Brain pericyte (primary cell): ENCODE data around the gene LRRC32.

Experiments
- DNase-seq: peaks from one replicate; pipeline ENCODE4 v3.0.0-alpha.2; 2012; ENCODE audit warnings: low read depth, low spot score

The LRRC32 gene

DNA sequence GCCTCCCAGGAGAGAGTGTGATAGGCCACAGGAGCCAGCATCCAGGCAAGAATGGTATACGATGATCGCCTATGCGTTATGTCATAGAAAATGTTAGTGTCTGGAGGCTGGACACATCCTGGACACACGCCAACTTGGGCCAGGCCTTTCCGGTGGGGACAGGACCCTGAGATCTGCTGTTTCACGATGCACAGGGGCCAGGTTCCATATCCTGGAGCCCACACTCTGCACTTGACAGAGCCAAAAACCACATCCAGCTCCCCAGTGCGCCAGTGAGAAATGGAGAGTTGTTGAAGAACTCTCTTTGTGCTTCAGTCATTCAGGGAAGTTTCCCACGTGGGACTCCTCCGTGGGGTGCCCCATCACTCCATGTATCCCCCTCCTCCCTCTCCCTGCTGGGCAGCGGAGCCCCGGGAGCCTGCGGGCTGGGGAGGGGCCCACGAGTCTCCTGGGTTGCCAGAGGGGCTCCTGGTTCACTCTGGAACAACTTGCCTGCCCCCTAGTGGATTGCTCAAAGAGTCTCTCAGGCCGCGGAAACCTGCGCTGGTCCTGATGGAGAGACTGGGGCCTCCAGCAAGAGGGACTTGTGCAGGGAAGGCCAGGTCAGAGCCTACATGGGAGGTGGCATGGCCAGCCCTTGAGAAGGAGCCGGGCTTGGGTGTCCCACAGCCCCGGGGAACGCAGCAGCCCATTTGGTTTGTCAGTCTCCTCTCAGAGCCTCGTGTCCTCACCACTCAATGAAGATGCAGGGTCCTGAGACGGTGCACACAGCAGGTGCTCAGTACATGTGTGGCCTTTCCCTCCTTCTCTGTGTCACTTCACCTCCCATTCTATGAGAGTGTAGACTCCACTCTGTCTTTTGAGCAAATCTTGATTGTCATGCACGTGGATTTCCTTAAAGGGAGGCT, 10.2 kb upstream of the LRRC32 start:
- DNase-seq: no peak

DNA sequence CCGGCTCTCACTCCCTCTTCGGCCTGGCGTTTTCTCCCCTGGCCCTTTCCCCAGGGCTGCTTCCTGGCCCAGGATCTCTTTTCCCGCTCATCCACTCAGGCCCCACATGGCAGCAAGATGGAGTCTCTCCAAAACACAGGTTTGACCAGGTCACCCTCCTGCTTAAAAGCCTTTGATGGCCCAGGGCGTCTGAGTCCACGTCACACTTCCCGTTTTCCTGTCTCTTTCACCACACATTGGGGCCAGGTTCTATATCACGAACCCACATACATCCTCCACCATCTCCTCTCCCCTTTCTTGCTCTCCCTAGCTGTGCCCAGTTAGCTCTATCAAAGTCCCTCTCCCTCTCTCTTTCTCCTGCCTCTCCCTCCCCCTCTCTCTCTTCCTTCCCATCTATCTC, 7.8 kb upstream of the LRRC32 start:
- no peak for DNase-seq

- DNase-seq: no peak
Measured at GRCh38 chr11:76677458-76677765, 6.9 kb upstream of the LRRC32 start.

DNA sequence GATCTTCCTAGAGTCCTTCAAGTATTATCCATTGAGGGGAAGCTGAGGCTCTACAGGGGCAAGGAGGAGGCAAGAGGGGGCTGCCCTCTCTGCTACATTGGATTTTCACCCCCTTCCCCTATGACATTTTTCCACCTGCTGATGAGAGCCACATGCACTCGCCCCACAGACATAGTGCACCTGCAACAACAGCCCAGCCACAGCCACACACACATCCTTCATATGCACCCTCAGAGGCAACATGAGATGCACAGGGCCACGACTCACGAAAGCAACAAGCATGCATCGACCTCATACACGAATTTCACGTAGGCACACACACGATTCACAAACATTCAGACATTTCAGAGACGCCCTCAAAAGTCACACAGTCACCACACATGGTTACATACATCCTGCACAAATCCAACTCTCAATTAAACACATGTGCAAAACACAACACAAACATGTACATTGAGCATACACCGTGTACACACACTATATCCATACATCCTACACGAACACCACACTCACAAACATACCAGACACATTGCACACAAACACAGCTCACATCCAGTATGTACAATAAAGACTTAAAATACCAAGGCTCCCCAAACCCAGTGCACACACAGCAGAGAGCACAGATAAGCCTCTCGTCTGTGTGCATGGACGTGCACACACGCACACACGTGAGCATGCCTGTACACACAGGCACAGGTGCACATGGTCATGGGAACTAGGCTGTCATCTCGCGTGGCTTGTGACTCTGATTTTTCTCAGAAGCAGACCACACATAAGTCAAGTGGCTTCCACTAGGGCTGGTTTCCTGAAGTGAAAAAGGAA, 6.3 kb upstream of the LRRC32 start:
- no peak for DNase-seq

GRCh38 chr11:76674517-76675400, 4.2 kb upstream of the LRRC32 start:
- no peak for DNase-seq

- DNase-seq: no peak
Measured at GRCh38 chr11:76673176-76674142, 2.9 kb upstream of the LRRC32 start.

DNA sequence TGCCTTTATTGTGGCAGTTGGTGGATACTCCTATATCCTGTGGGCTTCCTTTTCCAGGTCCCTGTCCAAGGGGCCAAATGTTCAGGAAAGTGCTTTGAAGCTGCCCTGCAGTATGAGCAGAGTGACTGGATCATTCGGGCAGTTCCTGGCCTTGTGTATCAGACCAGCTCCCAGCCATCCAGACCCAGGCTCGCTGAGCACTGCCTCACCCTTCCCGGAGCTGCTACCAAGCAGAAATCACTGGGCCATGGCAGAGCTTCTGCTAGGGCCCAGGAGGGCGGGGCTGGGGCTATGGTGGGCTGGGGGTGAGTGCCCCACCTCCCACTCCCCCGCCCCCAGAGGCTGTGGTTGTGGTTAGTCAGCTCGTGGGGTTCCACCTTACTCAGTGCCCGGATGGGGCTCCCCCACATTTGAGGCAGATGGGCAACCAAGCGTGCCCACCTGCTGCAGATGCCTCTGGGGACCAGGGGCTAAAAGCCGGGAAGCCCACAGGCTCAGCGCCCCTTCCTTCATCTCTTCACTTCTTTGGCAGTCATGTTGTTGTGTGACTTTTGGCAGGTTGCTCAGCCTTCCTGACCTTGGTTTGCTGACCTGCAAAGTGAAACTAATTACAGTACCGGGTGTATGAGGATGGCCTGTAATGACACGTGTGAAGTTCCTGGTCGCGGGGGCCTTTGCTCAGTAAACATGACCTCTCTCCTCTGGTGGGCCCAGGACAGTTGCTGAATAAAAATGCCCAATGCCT, 2.1 kb upstream of the LRRC32 start:
- DNase-seq: no peak

GRCh38 chr11:76671626-76672309, 1.2 kb upstream of the LRRC32 start:
- DNase-seq: no peak

DNA sequence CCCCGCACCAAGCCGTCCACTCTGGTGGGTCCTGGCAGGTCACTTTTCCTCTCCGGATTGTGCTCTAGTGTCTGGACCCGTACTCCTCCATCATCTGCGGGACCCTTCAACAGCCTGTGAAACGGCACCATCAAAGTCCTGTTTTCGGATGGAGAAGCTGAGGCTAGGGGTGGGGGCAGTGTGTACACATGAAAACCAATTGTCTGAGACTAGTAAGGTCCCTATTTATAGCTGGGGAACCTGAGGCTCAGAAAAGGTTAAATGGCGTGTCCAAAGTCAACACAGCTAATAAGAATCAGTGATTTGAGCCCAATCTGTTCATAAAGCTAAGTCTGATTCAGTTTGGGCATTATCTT, 668 bp upstream of the LRRC32 start:
- no peak for DNase-seq

DNA sequence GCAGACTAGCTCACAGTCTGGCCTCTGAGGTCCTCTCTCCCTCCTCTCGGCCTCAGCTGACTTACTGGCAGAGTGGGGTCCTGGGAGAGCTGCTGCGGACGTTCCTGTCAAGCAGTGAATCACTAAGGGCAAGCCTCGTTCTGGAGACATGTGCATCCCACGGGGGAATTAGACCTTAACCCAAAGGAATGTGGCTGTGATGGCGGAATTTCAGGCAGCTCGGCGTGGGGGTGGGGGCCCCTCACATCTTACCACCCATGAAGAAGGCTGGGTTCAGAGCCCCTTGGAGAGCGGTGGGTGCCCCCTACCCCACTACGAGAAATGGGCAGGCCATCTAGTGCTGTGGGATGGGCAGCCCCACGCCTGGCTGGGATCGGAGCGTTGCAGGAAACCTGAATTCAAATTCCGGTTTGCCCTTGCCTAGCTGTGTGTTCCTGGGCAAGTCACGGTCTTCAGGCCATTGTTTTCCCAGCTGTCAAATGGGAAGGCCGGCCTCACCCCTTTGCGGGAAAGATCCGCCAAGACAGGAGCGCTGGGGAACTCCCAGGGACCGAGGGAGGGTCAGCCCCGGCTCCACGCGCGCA, 554 bp downstream of the LRRC32 start:
- no peak for DNase-seq

- DNase-seq: no peak
Measured at GRCh38 chr11:76668362-76669155, 2.0 kb downstream of the LRRC32 start.

GRCh38 chr11:76667856-76668255, 2.7 kb downstream of the LRRC32 start:
- no peak for DNase-seq

- DNase-seq: no peak
Measured at GRCh38 chr11:76667271-76667818, 3.2 kb downstream of the LRRC32 start.

DNA sequence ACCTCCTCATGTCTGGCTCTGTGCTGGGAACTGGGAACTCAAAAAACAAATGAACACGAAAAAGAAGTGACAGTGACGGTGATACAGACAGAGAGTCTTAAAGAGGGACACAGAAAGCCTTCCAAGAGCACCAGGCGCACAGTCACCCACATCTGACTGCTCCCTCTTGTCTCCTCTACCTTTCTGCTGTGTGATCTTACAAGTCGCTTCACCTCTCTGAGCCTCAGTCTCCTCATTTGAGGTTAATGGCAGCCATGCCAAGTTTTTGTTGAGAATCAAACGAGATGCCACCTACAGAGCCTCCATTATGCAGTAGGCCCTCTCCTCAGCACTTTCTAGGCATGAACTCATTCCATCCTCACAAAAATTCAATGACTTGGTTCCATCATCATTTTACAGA, 3.7 kb downstream of the LRRC32 start:
- DNase-seq: no peak

GRCh38 chr11:76666408-76666807, 4.1 kb downstream of the LRRC32 start:
- no peak for DNase-seq

GRCh38 chr11:76665921-76666351, 4.6 kb downstream of the LRRC32 start:
- no peak for DNase-seq

GRCh38 chr11:76665172-76665571, 5.4 kb downstream of the LRRC32 start:
- no peak for DNase-seq

DNA sequence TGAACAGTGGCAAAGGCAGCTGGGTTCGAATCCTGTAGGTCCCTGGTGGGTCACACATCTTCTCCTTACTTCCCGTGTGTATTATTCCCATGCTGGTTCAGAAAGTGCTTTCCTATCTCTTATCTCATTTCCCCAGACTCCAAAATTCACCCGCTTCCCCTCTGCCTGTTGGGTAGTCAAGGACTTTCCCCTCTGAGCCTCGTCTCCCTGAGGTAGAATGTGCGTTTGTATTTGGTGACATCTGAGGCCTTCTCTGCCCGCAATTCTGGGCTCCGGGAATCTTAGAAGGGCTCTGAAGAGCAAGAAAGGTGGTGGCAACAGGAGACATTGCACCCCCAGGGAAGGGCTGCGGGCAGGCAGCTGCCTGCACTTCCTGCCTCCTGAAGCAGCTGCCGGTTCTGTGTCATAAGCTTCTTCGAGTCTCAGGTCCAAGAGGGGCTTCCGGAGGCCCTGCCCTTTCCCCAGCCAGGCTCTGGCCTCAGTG, 5.9 kb downstream of the LRRC32 start:
- no peak for DNase-seq
